Measurements from ENCODE around the gene FRMD1.

Gene FRMD1

DNA sequence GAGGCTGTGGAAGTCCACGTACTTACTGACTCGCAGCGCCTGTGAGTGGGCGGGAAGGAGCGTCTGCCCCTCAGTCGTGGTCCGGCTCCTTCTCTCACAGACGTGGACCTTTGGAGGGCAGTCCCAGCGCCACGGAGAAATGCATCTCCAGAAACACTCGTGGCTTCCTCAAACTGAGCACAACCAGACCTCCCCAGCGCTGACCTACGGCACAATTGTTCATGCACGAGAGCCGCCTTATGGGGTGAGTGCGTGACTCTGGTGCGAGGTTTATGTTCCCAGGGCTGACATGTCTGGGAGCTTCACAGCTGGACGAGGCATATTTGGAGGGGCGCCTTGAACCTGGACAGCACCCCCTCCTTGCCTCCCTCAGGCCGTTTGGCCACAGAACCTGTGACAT is 29.7 kb downstream of the FRMD1 start:
- H3K36me3 ChIP-seq (ENCODE audit: control insufficient read depth, insufficient read depth, low read length) = no peaks in the 10 kb centered on the region
- no peak overlapping the region for H3K4me3 ChIP-seq (replicated peaks; ENCODE audit: low read depth, low read length)
- no peak for DNase-seq (ENCODE audit: extremely low read depth, insufficient read length)
- no peaks in the 10 kb centered on the region for H3K27me3 ChIP-seq (replicated peaks; ENCODE audit: control insufficient read depth, insufficient read depth, low read length)
- TF ChIP-seq, protein P1, sequence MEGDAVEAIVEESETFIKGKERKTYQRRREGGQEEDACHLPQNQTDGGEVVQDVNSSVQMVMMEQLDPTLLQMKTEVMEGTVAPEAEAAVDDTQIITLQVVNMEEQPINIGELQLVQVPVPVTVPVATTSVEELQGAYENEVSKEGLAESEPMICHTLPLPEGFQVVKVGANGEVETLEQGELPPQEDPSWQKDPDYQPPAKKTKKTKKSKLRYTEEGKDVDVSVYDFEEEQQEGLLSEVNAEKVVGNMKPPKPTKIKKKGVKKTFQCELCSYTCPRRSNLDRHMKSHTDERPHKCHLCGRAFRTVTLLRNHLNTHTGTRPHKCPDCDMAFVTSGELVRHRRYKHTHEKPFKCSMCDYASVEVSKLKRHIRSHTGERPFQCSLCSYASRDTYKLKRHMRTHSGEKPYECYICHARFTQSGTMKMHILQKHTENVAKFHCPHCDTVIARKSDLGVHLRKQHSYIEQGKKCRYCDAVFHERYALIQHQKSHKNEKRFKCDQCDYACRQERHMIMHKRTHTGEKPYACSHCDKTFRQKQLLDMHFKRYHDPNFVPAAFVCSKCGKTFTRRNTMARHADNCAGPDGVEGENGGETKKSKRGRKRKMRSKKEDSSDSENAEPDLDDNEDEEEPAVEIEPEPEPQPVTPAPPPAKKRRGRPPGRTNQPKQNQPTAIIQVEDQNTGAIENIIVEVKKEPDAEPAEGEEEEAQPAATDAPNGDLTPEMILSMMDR (IDR thresholded peaks at IDR 0.05; ENCODE audit: insufficient read depth, low read length, poor library complexity, severe bottlenecking) = no peak

GRCh38 chr6:168048724-168049025 is 30.3 kb downstream of the FRMD1 start:
- no peaks in the 10 kb centered on the region for H3K27me3 ChIP-seq (replicated peaks; ENCODE audit: control insufficient read depth, insufficient read depth, low read length)
- TF ChIP-seq, protein P1 (IDR thresholded peaks at IDR 0.05; ENCODE audit: insufficient read depth, low read length, poor library complexity, severe bottlenecking) = no peak
- no peak for DNase-seq (ENCODE audit: extremely low read depth, insufficient read length)
- H3K4me3 ChIP-seq (replicated peaks; ENCODE audit: low read depth, low read length) = no peak overlapping the region
- H3K36me3 ChIP-seq (ENCODE audit: control insufficient read depth, insufficient read depth, low read length) = no peaks in the 10 kb centered on the region

DNA sequence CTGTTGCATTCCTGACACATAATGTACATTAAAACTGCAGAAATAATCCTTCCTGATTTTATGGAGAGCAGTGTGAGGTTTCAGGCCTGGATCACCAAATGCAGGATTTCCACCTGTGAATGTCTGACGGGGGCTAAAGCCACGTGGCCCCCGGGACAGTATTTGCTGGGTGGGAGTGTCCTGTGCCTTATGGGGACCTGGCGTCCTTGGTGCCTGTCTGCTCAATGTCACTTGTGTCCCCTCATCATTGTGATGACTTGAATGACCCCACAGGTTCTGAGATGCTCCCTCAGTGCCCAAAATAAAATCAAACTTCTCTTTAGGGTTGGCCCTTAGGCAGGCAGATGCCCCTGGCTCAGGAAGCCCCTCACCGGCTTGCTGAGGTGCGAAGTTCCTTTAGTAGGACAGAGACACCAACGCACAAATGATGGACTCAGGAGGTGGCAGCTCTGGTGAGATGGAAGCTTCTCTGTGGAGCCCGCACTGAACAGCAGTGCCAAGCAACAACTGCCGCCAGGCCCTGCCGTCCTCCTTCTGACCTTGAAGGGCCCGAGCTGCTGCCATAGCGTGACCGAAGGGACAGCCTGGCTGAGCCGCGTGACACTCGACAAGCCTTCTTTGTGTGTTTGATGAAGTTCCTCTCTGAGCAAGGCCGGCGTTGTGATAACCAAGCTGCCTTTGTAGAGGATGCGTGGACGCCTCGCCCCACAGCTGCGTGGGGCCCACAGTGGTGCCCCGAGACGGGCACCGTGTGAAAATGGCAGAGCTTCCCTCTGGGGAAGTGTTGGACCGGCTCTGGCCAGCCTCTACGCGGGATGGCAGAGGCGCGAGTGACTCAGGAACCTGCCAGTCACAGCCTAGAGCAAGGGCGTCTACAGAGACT is 30.9 kb downstream of the FRMD1 start:
- H3K4me3 ChIP-seq (replicated peaks; ENCODE audit: low read depth, low read length) = no peak overlapping the region
- TF ChIP-seq, protein P1 (IDR thresholded peaks at IDR 0.05; ENCODE audit: insufficient read depth, low read length, poor library complexity, severe bottlenecking) = no peak
- H3K27me3 ChIP-seq (replicated peaks; ENCODE audit: control insufficient read depth, insufficient read depth, low read length) = no peaks in the 10 kb centered on the region
- no peaks in the 10 kb centered on the region for H3K36me3 ChIP-seq (ENCODE audit: control insufficient read depth, insufficient read depth, low read length)
- DNase-seq (ENCODE audit: extremely low read depth, insufficient read length) = no peak

DNA sequence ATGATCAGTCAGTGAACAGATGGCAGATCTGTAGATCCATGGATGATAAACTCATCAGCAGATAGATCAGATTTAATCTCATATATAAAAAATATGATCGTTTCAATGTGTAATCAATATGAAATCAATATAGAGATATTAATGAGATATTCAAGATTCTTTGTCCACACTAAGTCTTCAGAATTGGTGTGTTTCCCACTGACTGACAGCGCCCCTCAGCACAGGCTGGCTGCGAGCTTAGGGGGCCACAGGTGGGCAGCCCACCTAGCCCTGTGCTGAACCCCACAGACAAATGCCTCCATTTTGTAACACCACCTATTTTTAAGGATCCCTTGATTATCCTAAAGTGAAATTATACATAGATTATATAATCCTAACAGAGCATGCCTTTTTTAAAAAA is 32.3 kb downstream of the FRMD1 start:
- H3K27me3 ChIP-seq (replicated peaks; ENCODE audit: control insufficient read depth, insufficient read depth, low read length) = no peaks in the 10 kb centered on the region
- no peak overlapping the region for H3K4me3 ChIP-seq (replicated peaks; ENCODE audit: low read depth, low read length)
- TF ChIP-seq, protein P1 (IDR thresholded peaks at IDR 0.05; ENCODE audit: insufficient read depth, low read length, poor library complexity, severe bottlenecking) = no peak
- DNase-seq (ENCODE audit: extremely low read depth, insufficient read length) = no peak
- H3K36me3 ChIP-seq (ENCODE audit: control insufficient read depth, insufficient read depth, low read length) = no peaks in the 10 kb centered on the region

DNA sequence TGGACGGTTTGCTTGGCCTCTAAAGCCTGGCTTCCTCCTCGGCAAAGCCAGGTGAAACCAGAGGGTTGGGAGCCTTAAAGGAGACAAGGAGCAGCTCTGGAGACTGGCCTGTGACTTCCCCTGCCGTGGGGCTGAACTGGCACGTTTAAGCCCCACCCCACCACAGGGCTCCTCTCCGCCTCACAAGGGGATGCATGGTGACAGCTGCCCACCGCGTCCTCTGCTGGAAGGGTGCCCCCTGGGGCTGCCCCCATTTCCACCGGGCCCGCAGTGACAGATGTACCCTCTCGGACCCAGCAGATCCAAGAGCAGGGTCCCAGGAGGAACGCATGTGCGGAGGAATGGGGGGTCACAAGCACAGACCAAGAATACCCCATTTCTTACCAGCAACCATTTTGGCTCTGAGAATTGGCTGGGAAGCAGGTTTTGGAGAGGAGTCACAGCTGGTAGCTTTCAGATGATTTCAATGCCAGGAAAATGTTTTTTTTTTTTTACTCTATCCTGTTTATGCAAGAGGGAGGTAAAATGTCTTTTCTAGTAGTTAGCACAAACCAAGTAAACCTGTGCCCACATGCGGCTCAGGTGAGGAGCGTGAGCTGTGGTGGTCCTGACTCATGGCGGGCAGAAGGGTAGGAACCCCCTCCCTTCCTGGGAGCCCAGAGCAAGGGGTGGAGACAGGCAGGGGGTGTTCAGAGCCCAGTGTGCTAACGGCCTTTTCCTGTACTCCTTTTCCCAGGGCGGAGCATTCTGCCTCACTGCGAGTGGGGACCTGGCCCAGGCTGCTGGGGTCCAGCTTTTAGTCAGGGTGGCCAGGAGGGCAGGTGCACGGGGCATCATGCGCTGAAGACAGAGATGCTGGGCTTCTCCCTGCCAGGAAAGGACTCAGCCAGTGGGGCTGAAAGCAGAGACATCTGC is 33.0 kb downstream of the FRMD1 start:
- no peak for DNase-seq (ENCODE audit: extremely low read depth, insufficient read length)
- TF ChIP-seq, protein P1 (IDR thresholded peaks at IDR 0.05; ENCODE audit: insufficient read depth, low read length, poor library complexity, severe bottlenecking) = no peak
- Histone ChIP-seq H3K27me3 (replicated peaks; ENCODE audit: control insufficient read depth, insufficient read depth, low read length) (no peaks in the 10 kb centered on the region), H3K36me3 (ENCODE audit: control insufficient read depth, insufficient read depth, low read length) (no peaks in the 10 kb centered on the region), H3K4me3 (replicated peaks; ENCODE audit: low read depth, low read length) (no peak overlapping the region)
